Sciatic nerve (tissue), 2 donors: ENCODE data around the gene GRIN2A. TPM values are rescaled to one million over a fixed set of nuclear protein-coding genes. Genes with fewer than 3 reads are reported as not detected.

ENCODE experiments used
- ATAC-seq: fragments of 200-7000 bp; cut with Tn5 transposase; one replicate; pipeline ENCODE4 v1.9.1; 2020; ENCODE audit warnings: mild to moderate bottlenecking, moderate library complexity
- DNase-seq: peaks from one replicate; pipeline ENCODE4 v3.0.0-alpha.2; 2020; ENCODE audit warnings: low spot score
- intact Hi-C: fragments of 100-400 bp; cut with DNase I; formaldehyde crosslinking; loops from one replicate; pipeline ENCODE4 v1.14.2; 2022
- total RNA-seq: library from RNA; stranded (reverse); fragmentation: NEBNext Ultra II Directional; extraction: Animal tissue kit (Norgen Biotek cat#: 25700); gene quantifications from one replicate; pipeline ENCODE4 v1.2.1, GENCODE V29; 2021
- donor health status: DM: no; HTN: no; CAD: no.
- donor health status: DM: no; HTN: no; CAD: no.

GRIN2A gene
- total RNA-seq, 1 donor from 2014 or later: 0.89 TPM

DNA sequence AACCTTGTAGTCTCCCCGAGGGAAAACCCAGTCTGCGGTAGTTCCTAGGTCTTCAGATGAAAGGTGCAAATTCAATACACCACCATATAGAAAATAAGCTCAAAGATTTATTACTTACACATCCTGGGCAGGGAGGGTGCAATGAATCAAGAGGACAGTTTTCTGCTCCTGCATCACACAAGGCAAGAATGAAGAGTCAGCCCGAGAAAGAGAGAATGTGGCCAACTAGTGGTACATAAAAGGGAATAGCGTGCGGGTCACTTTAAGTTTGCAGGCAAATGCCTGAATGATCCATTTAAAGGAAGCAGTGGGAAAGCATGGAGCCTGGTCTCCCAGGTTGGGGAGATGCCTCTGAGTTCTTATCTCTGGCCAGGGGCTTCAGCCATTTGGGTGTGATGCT lies 403.4 kb downstream of the GRIN2A start:
- DNase-seq (no peak), ATAC-seq (no peak)
- intact Hi-C loops: no loop called here

DNA sequence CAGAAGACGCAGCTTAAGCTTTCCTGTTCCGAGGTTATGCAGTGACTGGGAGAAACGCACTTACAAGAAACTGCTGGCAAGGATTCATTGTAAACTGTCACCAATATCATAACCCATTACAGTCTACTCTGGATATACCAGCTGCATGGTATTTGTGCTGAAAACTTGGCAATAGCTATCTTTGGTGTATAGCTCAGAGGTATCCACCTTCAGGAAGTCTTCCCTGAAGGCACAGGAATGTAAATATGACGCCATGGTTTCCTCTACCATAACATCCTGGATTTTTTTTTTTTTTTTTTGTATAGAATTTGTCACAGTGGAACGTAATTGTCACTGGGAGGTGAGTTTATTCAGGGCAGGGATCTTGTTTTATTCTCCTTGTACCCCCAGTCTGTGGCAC lies 406.2 kb downstream of the GRIN2A start:
- ATAC-seq (no peak), DNase-seq (no peak)
- intact Hi-C loops: no loop called here

DNA sequence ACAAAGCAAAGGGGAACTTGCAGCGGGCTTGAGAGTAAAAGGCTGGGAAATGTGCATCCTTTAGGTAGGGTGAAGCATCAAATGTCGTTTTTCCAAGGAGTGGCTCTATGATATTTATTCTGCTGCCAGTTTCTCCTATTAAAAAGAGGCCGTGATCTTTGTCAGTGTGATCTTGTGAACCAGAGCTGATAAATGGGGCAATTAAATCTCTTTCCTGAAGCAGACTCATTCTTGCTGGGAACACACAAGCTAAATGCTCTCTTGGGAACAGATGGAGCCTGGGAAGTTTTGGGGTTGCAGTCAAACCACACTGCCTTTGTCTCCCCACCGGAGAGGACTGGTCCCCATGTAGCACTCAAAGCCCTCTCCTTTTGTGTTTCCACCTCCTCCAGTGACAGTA lies 408.9 kb downstream of the GRIN2A start:
- intact Hi-C loops: no loop called here
- no peak for ATAC-seq
- DNase-seq: no peak

DNA sequence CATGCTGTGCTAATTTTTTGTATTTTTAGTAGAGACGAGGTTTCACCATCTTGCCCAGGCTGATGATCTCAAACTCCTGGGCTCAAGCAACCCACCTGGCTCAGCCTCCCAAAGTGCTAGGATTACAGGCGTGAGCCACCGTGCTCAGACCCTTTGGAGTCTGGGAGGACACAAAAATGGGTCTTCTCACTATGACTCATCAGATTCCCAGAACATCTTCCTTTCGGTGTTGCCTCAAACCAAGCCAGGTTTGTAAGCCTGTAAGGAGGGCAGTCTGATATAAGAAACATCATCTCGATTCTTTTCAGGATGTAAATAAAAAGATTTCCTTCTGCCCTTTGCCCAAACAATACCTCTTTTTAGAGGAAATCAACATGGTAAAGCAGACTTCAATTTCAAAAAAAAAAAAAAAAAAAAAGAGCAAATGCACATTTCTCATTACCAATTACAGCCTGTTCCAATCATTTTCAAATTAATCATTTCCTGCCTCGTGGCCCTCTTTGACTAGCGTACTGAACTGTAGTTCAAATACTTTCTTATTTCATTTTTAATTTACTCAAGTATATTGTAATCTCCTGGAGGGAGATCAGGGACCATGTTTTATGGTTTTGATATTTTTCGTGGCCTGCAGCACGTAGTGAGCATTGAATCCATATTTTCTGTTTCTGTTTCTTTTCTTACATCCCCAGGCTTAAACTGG lies 409.6 kb downstream of the GRIN2A start:
- ATAC-seq (no peak), DNase-seq (no peak)
- intact Hi-C loops: no loop called here

DNA sequence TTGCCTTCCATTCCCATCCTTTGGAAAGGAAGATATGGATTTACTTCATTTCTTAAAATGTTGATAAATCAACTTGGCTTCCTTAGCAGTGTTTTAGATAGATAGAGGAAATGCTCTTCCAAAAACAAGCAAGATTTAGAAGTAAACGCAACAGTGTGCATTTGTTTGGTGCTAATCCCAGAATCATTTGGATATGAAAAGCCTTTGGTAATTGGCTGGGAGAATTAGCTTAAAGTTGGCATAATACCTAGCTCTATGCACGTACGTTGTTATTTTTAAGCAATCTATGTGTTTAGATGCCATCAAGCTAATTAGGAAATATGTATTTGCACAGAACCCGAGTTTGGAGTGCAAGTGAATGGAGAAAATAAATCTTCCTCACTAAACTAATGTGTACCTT lies 415.3 kb downstream of the GRIN2A start:
- ATAC-seq (no peak), DNase-seq (no peak)
- intact Hi-C loops: no loop called here

DNA sequence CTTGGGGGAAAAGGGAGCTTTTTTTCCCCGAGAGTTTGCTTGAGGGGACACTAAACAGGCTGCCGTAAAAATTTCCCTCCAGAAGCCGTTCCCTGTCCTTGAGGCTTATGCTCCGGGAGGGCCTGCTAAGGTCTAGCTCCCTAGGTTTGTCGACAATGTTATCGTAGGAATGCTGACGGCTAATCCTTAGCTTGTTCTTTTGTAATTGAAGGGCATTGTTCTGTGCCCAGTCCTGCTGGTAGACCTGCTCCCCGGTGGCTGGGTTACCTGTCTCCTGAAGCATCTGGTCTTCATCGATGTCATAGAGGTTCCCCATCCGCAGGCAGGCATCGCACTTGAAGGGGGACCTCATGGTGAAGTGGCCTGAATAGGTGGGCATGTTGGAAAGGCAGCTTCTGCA lies 418.7 kb downstream of the GRIN2A start:
- intact Hi-C loops: loop anchor here (5.0 kb wide), 1 partner anchor 181 kb away; no protein-coding TSS in a partner anchor
- no peak for ATAC-seq
- DNase-seq: no peak

DNA sequence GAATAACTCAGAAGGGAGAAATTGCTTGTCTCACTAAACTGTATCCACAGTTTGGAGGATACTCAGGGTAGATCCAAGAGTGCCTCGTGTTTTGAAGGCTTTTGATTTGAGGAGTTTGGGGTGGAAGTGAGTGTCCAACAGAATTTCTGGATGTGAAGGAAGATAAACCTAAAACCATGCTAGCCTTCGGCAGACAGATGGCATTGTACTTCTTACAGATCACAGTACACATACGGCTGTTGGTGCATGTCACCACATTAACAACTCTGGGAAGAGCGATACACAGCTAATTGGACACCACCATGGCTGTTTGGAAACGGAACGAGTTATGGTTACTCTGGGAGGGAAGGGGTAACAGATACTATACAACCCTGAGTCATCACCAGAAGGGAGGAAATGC lies 420.4 kb downstream of the GRIN2A start:
- intact Hi-C loops: loop anchor here (5.0 kb wide), 1 partner anchor 180 kb away; no protein-coding TSS in a partner anchor
- DNase-seq: no peak
- ATAC-seq: no peak

DNA sequence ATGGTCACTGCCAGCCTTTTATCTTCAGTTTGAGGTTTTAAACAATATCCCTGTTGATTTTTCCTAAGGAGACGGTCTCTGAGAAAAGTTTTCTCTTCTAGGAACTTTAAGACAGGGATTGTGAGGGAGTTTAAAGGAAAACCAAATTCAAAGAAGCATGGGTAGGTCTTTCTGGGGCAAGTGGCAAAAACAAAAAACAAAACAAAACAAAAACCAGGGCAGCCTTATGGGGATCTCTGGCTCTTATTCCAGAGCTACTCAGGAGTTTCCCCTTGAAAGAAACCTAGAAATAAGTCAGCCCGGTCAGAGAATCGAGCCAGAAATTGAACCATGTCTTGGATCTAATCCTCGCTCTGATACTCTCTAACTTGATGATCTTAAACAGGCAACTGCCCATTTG lies 424.5 kb downstream of the GRIN2A start:
- DNase-seq: no peak
- intact Hi-C loops: no loop called here

DNA sequence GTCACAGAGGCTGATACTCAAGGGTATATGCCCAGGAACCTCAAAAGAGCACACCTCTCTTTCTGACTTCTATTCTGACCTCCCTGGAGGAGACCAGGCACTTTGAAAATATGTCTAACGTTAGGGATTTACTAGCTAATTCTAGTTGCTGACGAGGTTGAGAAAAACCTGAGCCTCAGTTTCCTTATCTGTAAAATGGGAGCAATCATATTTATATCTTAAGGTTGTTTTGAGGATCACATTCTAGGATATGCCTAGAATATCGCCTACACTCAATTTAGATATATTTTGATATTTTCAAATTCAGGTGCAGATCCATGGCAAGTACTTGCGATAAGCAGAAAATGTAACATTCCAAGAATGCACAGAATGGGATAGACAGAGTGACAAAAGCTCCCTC lies 425.8 kb downstream of the GRIN2A start:
- intact Hi-C loops: no loop called here
- DNase-seq (no peak), ATAC-seq (no peak)

More for the DNA sequence above, 424.5 kb downstream of the GRIN2A start:
- ATAC-seq: no peak

DNA sequence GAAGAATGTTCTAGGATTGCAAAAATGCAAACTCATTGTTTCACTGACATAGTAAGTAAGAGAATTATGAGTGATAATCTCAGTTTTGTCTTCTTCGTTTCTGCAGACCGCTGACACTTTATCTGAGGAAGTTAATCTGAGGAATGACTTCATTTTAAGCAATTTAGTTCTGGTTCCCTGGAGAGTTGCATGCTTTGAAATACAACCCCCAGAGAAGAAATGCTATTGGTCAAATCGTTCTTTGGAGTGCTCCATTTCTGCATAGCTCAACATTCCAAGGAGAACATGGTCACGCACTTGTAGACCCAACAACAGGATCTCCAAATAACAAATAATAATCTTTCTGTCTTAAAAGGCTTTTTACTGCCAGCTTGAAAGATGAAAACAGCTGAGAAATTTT lies 427.1 kb downstream of the GRIN2A start:
- intact Hi-C loops: no loop called here
- ATAC-seq: no peak
- DNase-seq: no peak

DNA sequence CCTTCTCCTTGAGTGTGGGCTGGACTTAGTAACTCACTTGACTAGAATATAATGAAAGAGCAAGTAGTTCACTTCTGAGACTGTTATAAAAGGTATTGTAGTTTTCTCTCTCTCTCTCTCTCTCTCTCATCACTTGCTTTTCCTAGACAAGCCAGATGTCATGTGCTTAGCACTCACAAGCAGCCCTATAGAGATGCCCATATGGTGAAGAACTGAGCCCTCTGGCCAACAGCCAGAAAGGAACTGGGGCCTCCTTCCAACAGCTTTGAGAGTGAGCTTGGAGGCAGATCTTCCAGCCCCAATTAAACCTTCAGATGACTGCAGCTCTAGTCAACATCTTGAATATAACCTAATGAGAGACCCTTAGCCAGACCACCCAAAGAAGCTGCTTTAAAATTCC lies 440.5 kb downstream of the GRIN2A start:
- DNase-seq: no peak
- intact Hi-C loops: no loop called here
- no peak for ATAC-seq

DNA sequence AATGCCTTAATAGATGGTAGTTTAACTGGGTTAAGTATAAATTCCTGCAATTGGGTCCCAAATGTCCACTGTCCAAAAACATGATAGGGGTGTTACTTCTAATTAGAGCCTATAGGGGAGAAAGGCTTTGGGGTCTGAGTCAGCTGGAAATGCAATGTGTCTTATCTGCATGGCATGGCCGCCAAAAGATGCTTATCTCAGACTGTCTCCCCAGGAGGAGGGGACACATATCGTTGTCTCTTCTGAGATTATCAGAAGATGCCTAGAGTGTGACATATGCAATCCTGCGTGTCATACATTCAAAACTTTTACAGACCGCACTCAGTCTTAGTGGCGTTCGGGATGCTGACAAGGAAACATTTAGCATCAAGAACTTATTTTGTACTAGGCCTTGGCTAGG lies 442.9 kb downstream of the GRIN2A start:
- ATAC-seq: no peak
- intact Hi-C loops: no loop called here
- no peak for DNase-seq

DNA sequence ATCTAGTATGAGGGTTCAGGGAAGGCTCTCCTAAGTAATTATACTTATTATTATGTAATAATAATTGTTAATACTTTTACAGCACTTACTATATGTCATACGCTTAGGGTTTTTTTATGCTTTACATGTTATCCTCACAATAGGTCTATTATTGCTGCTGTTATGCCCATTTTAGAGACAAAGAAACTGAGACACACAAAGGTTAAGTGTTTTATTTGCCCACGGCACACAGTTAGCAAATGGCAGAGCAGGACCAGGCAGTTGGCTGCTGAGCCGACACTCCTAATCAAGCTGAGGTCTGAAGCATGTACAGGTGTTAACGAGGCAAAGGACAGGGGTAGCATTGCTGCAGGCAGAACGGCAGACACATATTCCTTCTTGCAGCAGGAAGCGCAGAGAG lies 443.5 kb downstream of the GRIN2A start:
- intact Hi-C loops: no loop called here
- DNase-seq (no peak), ATAC-seq (no peak)

DNA sequence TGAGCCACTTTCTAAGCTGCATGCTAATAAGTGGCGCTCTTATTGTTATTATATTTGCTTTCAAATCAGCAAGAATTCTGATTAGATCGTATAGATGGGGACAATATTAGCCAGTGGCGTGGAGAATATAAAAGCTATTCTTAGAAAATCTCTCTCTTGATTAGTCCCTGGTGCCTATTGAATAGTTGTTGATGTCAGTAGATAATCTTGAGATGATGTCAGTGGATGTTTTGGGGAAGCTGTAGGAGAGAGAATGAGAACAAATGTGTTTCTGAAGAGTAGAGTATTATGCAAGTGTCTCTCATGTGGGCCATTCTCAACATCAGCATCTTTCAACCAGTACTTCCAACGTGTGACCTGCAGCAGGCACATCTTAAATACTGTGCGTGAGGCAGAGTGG lies 445.7 kb downstream of the GRIN2A start:
- intact Hi-C loops: no loop called here
- no peak for ATAC-seq
- no peak for DNase-seq

DNA sequence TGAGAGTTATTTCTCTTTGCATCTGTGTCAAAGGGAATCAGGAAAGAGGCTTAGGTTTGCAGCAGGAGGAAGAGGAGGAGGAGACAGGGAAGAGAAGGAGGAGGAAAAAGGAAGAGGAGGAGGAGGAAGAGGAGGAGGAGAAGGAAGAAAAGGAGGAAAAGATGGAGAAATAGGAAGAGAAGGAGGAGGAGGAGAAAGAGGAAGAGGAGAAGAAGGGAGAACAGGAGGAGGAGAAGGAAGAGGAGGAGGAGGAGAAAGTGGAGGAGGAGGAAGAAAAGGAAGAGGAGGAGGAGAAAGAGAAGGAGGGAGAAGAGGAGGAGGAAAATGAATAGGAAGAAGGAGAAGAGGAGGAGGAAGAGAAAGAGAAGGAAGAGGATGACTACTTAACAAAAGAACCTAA lies 459.1 kb downstream of the GRIN2A start:
- ATAC-seq: no peak
- DNase-seq: no peak
- intact Hi-C loops: no loop called here

DNA sequence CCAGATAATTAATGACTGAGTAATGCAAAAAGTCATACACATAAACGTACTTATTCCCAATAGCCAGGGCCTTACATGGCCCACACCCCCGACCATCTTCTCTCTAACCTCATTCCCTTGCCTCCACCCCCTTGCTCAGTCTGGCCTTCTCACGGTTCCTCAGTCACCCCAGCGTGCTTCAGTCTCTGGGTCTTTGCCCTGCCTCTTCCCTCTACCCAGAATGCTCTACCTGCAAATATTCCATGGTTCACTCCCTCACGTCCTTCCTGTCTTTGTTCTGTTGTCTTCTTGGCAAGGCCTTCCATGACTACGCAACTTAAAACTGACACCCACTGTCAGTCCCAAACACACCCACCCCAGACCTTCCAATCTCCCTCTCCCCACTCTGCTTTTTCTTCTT lies 468.3 kb downstream of the GRIN2A start:
- ATAC-seq (no peak), DNase-seq (no peak)
- intact Hi-C loops: loop anchor here (2.0 kb wide), 1 partner anchor 71 kb away; no protein-coding TSS in a partner anchor

DNA sequence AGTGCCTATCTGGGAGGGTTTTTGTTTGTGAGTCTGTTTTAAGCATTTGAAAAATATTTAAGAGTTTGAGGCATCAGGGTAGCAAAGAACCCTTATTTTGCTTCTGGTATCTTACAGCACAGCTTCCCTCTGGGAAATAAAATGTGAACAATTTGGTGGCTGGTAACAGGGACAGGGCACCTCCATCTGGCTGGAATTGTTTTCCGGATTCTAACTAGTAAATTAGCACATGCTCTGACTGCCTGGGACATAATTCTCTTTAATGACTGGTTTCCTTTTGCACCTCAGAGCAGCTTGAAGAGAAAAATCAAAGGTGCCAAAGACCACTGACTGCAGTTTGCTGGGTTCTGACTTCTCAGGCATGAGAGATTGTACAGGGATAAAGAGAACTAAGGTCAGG lies 469.1 kb downstream of the GRIN2A start:
- intact Hi-C loops: loop anchor here (2.0 kb wide), 1 partner anchor 72 kb away; no protein-coding TSS in a partner anchor
- no peak for ATAC-seq
- DNase-seq: no peak

DNA sequence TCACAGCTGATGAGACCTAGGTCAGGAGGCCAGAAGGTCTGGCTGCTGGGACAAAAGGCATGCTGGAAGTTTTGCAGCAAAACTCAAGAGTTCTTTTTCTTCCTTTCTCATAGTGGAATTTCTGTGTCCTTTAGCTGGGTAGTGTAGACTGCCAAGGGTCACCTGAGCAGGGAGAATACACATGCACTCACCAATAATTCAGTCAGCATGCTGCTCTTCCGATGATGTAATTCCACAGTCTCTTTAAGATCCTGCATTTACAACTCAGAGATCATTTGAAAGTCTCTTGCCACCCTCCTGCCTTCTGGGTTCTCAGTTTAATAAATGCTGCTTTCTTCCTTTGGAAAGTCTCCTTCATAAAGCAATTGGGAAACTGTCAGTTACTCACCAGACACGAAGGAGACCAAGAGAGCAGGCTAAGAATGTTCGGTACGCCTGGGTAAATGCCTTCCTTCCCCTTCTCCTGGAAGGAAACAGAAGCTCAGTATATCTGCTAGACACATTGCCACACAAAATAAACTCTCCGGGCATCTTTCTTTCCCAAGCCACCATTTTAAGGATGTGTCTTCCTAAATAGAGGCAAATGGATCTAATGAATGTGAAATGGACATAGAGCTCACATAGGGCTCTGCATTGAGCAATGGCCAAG lies 473.1 kb downstream of the GRIN2A start:
- ATAC-seq: no peak
- DNase-seq: no peak
- intact Hi-C loops: no loop called here

DNA sequence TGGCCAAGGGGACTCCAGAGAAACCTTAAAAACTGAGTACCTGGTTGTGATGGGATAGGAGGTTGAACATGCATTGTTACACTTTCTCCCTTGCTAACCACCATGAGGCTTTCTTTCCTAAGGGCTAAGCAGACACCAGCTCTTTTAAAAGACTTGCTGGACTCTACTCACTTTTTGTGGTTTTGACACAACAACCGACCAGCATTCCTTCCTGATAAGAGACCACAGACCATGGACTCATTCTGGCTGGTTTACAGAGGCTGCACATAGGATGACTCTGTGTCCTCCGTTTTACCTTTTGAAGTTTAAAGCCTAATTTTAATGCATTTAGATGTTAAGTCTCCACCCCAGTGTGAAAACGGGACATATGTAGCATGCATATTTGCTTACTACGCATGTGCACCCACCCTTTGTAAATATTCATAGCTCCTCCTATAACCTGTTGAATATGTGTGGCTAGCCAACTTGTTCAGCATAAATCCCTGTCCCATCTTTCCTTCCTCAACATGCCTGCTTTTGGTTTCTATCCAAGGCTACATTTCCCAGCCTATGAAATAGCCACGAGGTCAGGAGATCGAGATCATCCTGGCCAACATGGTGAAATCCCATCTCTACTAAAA lies 475.9 kb downstream of the GRIN2A start:
- intact Hi-C loops: no loop called here
- DNase-seq: no peak
- no peak for ATAC-seq

DNA sequence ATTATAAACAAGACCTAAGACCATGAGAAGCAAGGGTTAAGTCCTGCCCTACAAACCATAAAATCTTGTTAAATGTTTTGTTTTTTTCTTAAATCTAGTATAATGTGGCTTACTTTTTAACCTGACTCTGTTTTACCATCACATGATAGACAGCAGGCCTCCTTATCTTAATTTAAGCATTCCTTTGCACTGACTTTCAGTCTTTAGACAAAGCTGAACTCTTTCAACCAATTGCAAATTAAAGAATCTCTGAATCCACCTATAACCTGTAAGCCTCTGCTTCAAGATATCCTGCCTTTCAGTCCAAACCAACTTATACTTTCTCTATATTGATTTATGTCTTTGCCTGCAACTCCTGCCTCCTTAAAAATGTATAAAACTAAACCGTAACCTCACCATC lies 478.5 kb downstream of the GRIN2A start:
- intact Hi-C loops: no loop called here
- ATAC-seq (no peak), DNase-seq (no peak)
